ENCODE measurements around the gene IDH1.

GRCh38 chr2:208268156-208268952 is 13.5 kb upstream of the IDH1 start:
- TF ChIP-seq CTCF (conservative IDR thresholded peaks at IDR 0.05 in 1 of 2, IDR thresholded peaks at IDR 0.05 in 1 of 2; ENCODE audit: extremely low read depth in 1 of 2, insufficient read depth in 1 of 2, low read depth in 1 of 2, low read length in 2 of 2) (no peak), EZH2 (IDR thresholded peaks at IDR 0.05; ENCODE audit: borderline replicate concordance, low read length) (no peak)

All from mammary epithelial cell (primary cell).